H9 (cell line): ENCODE measurements around the gene ITGA11. TPM values are rescaled to one million over a fixed set of nuclear protein-coding genes. Genes with fewer than 3 reads are reported as not detected.

Experiments
- DNase-seq: peaks from one replicate; pipeline ENCODE4 v3.0.0-alpha.2; 2017
- H2AFZ ChIP-seq: one replicate; pipeline ENCODE4 v1.6.1; 2013; ENCODE audit warnings: mild to moderate bottlenecking, low read length, control low read depth, moderate library complexity
- H2AK5ac ChIP-seq: 2 replicates; pipeline ENCODE4 v1.6.1; 2013; ENCODE audit warnings: low read length, control low read depth, mixed read lengths; ENCODE audit not compliant: insufficient read length
- H2BK120ac ChIP-seq: one replicate; pipeline ENCODE4 v1.6.1; 2013; ENCODE audit warnings: low read depth, mild to moderate bottlenecking, low read length, control low read depth, inconsistent platforms; ENCODE audit not compliant: poor library complexity, severe bottlenecking
- H2BK12ac ChIP-seq: 2 replicates; pipeline ENCODE4 v1.6.1; 2013; ENCODE audit warnings: low read length, control low read depth, mixed read lengths, low read depth; ENCODE audit not compliant: insufficient read length
- H2BK15ac ChIP-seq: 2 replicates; pipeline ENCODE4 v1.6.1; 2013; ENCODE audit warnings: low read depth, low read length, control low read depth
- H2BK20ac ChIP-seq: one replicate; pipeline ENCODE4 v1.6.1; 2013; ENCODE audit warnings: low read depth, mild to moderate bottlenecking, low read length, control low read depth, inconsistent platforms; ENCODE audit not compliant: poor library complexity, severe bottlenecking
- H2BK5ac ChIP-seq: 2 replicates; pipeline ENCODE4 v1.6.1; 2013; ENCODE audit warnings: low read length, control low read depth, mixed read lengths; ENCODE audit not compliant: insufficient read length
- H3K14ac ChIP-seq: 2 replicates; pipeline ENCODE4 v1.6.1; 2013; ENCODE audit warnings: low read length, control low read depth; ENCODE audit not compliant: insufficient read depth
- H3K18ac ChIP-seq: 2 replicates; pipeline ENCODE4 v1.6.1; 2013; ENCODE audit warnings: low read depth, mild to moderate bottlenecking, mixed read lengths, low read length, control low read depth; ENCODE audit not compliant: insufficient read length
- H3K23ac ChIP-seq: 2 replicates; pipeline ENCODE4 v1.6.1; 2013; ENCODE audit warnings: low read length, control low read depth, mixed read lengths, low read depth; ENCODE audit not compliant: insufficient read length
- H3K23me2 ChIP-seq: 2 replicates; pipeline ENCODE4 v1.6.1; 2013; ENCODE audit warnings: low read depth, mild to moderate bottlenecking, mixed read lengths, low read length, control low read depth; ENCODE audit not compliant: insufficient read length, poor library complexity, severe bottlenecking
- H3K27ac ChIP-seq: 2 replicates; pipeline ENCODE4 v1.5.1; 2013; ENCODE audit warnings: low read length, control low read depth, mixed read lengths, low read depth; ENCODE audit not compliant: insufficient read length
- H3K27me3 ChIP-seq: 2 replicates; pipeline ENCODE4 v1.6.1; 2013; ENCODE audit warnings: low read length, control low read depth, inconsistent platforms; ENCODE audit not compliant: insufficient read depth
- H3K4ac ChIP-seq: 2 replicates; pipeline ENCODE4 v1.6.1; 2013; ENCODE audit warnings: low read depth, mild to moderate bottlenecking, control low read depth, inconsistent platforms, low read length, moderate library complexity
- H3K4me1 ChIP-seq: 2 replicates; pipeline ENCODE4 v1.6.1; 2013; ENCODE audit warnings: low read length, control low read depth, inconsistent platforms; ENCODE audit not compliant: insufficient read depth
- H3K4me2 ChIP-seq: 2 replicates; pipeline ENCODE4 v1.6.1; 2013; ENCODE audit warnings: low read length, control low read depth, mixed read lengths; ENCODE audit not compliant: insufficient read length, insufficient read depth
- H3K56ac ChIP-seq: 2 replicates; pipeline ENCODE4 v1.6.1; 2013; ENCODE audit warnings: low read depth, mild to moderate bottlenecking, mixed read lengths, low read length, control low read depth; ENCODE audit not compliant: insufficient read length
- H3K79me1 ChIP-seq: 2 replicates; pipeline ENCODE4 v1.6.1; 2013; ENCODE audit warnings: low read depth, mild to moderate bottlenecking, moderate library complexity, low read length, control low read depth, inconsistent platforms; ENCODE audit not compliant: insufficient read depth, poor library complexity, severe bottlenecking
- H3K79me2 ChIP-seq: 2 replicates; pipeline ENCODE4 v1.6.1; 2013; ENCODE audit warnings: low read length, control low read depth, inconsistent platforms; ENCODE audit not compliant: insufficient read depth
- H3K9ac ChIP-seq: 2 replicates; pipeline ENCODE4 v1.6.1; 2013; ENCODE audit warnings: low read length, control low read depth, mixed read lengths; ENCODE audit not compliant: insufficient read length; ENCODE audit errors: extremely low read depth
- H3K9me3 ChIP-seq: one replicate; pipeline ENCODE4 v1.6.1; 2013; ENCODE audit warnings: low read depth, low read length, inconsistent platforms; ENCODE audit not compliant: control insufficient read depth
- H3T11ph ChIP-seq: one replicate; pipeline ENCODE4 v1.6.1; 2013; ENCODE audit warnings: mild to moderate bottlenecking, low read length, control low read depth, inconsistent platforms
- H4K20me1 ChIP-seq: one replicate; pipeline ENCODE4 v1.6.1; 2013; ENCODE audit not compliant: control insufficient read depth, insufficient read length, insufficient read depth
- H4K5ac ChIP-seq: 2 replicates; pipeline ENCODE4 v1.6.1; 2013; ENCODE audit warnings: low read depth, mild to moderate bottlenecking, mixed read lengths, low read length, control low read depth; ENCODE audit not compliant: insufficient read length
- H4K8ac ChIP-seq: replicated peaks from 2 replicates; pipeline ENCODE4 v1.6.1; 2013; ENCODE audit warnings: low read length, control low read depth, mixed read lengths, low read depth; ENCODE audit not compliant: insufficient read length
- H4K91ac ChIP-seq: 2 replicates; pipeline ENCODE4 v1.6.1; 2013; ENCODE audit warnings: low read depth, mild to moderate bottlenecking, moderate library complexity, mixed read lengths, low read length, control low read depth; ENCODE audit not compliant: insufficient read length
- H3K27ac Mint-ChIP-seq, 3 experiments: 2 replicates in 2 of 3; 3 replicates in 1 of 3; pipeline ENCODE4 v1.8.0; 2020 to 2021; ENCODE audit warnings: mixed read lengths in 3 of 3, mild to moderate bottlenecking in 1 of 3, moderate library complexity in 1 of 3
- H3K27me3 Mint-ChIP-seq: 2 replicates; pipeline ENCODE4 v1.8.0; 2021; ENCODE audit warnings: low read depth, mild to moderate bottlenecking, moderate library complexity, mixed read lengths
- H3K36me3 Mint-ChIP-seq, 3 experiments: 2 replicates in 2 of 3; 3 replicates in 1 of 3; pipeline ENCODE4 v1.8.0; 2020 to 2021; ENCODE audit warnings: low read depth in 3 of 3, mixed read lengths in 3 of 3; ENCODE audit not compliant: insufficient read depth in 1 of 3
- H3K4me1 Mint-ChIP-seq, 2 experiments: 2 replicates each; pipeline ENCODE4 v1.8.0; 2020; ENCODE audit warnings: mixed read lengths in 2 of 2
- H3K4me3 Mint-ChIP-seq, 2 experiments: 2 replicates in 1 of 2; 3 replicates in 1 of 2; pipeline ENCODE4 v1.8.0; 2020 to 2021; ENCODE audit warnings: mild to moderate bottlenecking in 2 of 2, mixed read lengths in 2 of 2, moderate library complexity in 1 of 2
- H3K9me3 Mint-ChIP-seq, 2 experiments: 2 replicates in 1 of 2; 3 replicates in 1 of 2; pipeline ENCODE4 v1.8.0; 2020; ENCODE audit warnings: mild to moderate bottlenecking in 2 of 2, mixed read lengths in 2 of 2, moderate library complexity in 1 of 2
- CTCF ChIP-seq: fragments of 200-600 bp; sonication (generic); conservative IDR thresholded peaks from 3 replicates; pipeline ENCODE4 v1.8.0; 2021; ENCODE audit warnings: antibody characterized with exemption, mild to moderate bottlenecking
- whole genome bisulfite sequencing: extraction: QIAGEN DNeasy Blood & Tissue Kit; methylation state at CpG from one replicate; pipeline ENCODE4 v1.1.7; 2013; ENCODE audit warnings: missing lambda C conversion rate, low lambda C conversion rate, mixed read lengths; ENCODE audit not compliant: insufficient read length; ENCODE audit errors: extremely low coverage; 5-methylcytosine and 5-hydroxymethylcytosine counted together
- total RNA-seq: library from RNA; stranded (reverse); gene quantifications from 2 replicates; pipeline ENCODE4 v1.2.1, GENCODE V29; 2021

The ITGA11 gene
- total RNA-seq, 1 experiment from 2014 or later = 0.07 TPM

- TF ChIP-seq CTCF = no peak
- Histone ChIP-seq H2BK12ac (no peak overlapping the region), H4K91ac (no peak overlapping the region), H3K79me1 (no peaks in the 10 kb centered on the region), H2BK20ac (no peak overlapping the region), H3K9ac (no peak overlapping the region), H4K8ac (no peak overlapping the region), H4K20me1 (no peaks in the 10 kb centered on the region), H3K9me3 (no peaks in the 10 kb centered on the region), H2AK5ac (no peak overlapping the region), H3K27ac (no peak overlapping the region), H3K23ac (no peak overlapping the region), H3K27me3 (no peaks in the 10 kb centered on the region), H3K18ac (no peak overlapping the region), H3K4me1 (no peaks in the 10 kb centered on the region), H3K4me2 (no peak overlapping the region), H4K5ac (no peak overlapping the region), H2BK15ac (no peak overlapping the region), H3K56ac (no peak overlapping the region), H2BK5ac (no peak overlapping the region), H3K79me2 (no peaks in the 10 kb centered on the region), H3K23me2 (no peaks in the 10 kb centered on the region), H2BK120ac (no peak overlapping the region), H2AFZ (no peak overlapping the region), H3K14ac (no peak overlapping the region), H3K4ac (no peak overlapping the region), H3T11ph (no peak overlapping the region)
- peaks cover 4 to 12% (median 9%) of the 10 kb centered on the region in 3 experiments; a peak in 5 of 7 replicates for H3K36me3 Mint-ChIP-seq
- no peaks in the 10 kb centered on the region; a peak in 1 of 4 replicates for H3K4me1 Mint-ChIP-seq
- no peak for DNase-seq
- WGBS = no CpG with 5 or more reads among the region's 10 CpGs
- H3K27me3 Mint-ChIP-seq = no peaks in the 10 kb centered on the region; the same call in none of the 2 replicates
- H3K4me3 Mint-ChIP-seq = no peak overlapping the region
- peak overlapping the region in 2 of 3 experiments; percentile 53 to 62; a peak in 2 of 7 replicates for H3K27ac Mint-ChIP-seq
- H3K9me3 Mint-ChIP-seq = peaks cover 11 to 13% of the 10 kb centered on the region in 2 experiments
Measured at GRCh38 chr15:68352401-68353062, 79.4 kb downstream of the ITGA11 start.
